GM15510 (cell line): ENCODE measurements around the gene C19orf47.
A peak's percentile ranks its signal among the peaks of the same experiment; 100 is the strongest.

ENCODE experiments used
- POLR2A ChIP-seq: IDR thresholded peaks from 3 replicates; pipeline ENCODE4 v1.6.1; 2011; ENCODE audit warnings: borderline replicate concordance; ENCODE audit not compliant: insufficient read length; ENCODE audit errors: extremely low read depth

The C19orf47 gene

GRCh38 chr19:40380199-40381037, 32.2 kb upstream of the C19orf47 start:
- TF ChIP-seq POLR2A: no peak

GRCh38 chr19:40379446-40380198, 31.4 kb upstream of the C19orf47 start:
- TF ChIP-seq POLR2A: no peak

DNA sequence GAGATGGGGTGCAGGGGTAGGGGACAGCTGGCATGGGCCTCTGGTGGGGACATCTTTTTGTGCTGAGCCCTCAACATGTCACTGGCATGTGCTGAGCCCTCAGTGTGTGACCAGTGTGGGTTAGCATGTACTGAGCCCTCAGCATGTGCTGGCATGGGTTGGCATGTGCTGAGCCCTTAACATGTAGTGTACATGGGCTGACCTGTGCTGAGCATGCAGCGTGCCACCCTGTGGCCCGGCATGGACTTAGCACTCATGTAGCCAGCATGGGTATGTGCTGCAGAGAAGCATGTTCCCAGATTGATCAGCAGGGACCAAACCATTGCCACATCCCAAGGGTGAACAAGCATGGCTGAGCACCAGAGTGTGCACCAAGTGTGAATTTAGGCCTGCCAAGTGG, 30.3 kb upstream of the C19orf47 start:
- TF ChIP-seq POLR2A: no peak

GRCh38 chr19:40377876-40378385, 29.7 kb upstream of the C19orf47 start:
- TF ChIP-seq POLR2A: no peak

DNA sequence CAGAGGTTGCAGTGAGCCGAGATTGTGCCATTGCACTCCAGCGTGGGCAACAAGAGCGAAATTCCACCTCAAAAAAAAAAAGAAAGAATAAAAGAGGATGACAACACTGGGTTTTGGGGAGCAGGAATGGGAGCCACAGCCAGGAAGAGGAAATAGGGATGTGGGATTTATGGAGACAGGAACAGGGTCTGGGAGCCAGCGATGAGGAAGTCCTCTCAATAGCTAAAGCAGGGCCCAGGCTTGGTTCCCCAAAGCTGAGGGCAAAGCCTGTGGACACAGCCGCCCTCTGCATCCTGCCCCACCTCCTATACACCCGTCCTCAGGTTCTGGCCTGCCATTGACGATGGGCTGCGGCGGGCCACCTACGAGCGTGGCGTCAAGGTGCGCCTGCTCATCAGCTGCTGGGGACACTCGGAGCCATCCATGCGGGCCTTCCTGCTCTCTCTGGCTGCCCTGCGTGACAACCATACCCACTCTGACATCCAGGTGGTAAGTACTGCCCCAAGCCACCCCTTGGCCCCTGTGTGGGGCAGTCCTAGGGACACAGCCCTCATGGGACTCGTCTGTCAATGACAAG, 28.2 kb upstream of the C19orf47 start:
- TF ChIP-seq POLR2A: no peak

DNA sequence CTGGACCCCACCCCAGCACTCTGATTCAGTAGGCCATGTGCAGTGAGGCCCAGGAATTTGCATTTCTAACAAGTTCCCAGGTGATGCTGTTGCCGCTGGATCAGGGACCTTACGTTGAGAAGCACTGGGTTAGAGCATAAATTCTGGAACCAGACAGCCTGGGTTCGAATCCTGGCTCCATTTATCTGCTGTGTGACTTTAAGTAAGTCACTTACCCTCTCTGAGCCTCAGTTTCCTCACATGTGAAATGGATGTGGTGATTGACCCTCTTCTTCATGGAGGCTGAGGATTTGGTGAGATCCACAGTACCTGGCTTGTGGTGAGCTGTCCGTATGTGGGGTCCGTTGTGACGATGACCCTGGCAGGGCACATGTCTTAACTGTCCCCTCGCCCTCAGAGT, 25.9 kb upstream of the C19orf47 start:
- no peak for TF ChIP-seq POLR2A

DNA sequence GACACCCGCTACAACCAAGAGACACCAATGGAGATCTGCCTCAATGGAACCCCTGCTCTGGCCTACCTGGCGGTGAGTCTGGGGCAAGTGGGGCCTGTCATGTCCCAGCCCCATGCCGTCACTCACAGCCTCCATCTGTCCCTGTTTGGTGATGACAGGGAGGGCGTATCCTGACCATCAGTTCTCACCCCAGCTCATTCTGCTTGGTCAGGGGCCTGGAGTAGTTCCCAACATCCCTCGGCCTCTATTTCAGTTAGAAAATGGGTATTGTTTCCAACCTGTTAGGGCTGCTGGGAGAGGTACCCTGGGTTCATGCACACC, 23.6 kb upstream of the C19orf47 start:
- no peak for TF ChIP-seq POLR2A

GRCh38 chr19:40370997-40371801, 23.0 kb upstream of the C19orf47 start:
- no peak for TF ChIP-seq POLR2A

DNA sequence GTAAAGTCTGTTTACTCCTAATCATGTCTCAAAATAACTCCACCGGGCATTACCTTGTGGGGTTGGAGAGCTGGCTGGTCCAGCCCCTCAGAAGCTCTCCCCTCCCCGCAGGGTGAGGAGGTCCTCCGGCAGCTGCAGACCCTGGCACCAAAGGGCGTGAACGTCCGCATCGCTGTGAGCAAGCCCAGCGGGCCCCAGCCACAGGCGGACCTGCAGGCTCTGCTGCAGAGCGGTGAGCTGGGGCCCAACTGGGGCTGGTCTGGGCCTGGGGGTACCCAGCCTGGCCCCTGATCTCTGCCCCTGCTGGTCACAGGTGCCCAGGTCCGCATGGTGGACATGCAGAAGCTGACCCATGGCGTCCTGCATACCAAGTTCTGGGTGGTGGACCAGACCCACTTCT, 21.6 kb upstream of the C19orf47 start:
- TF ChIP-seq POLR2A: no peak

GRCh38 chr19:40367577-40368434, 19.6 kb upstream of the C19orf47 start:
- TF ChIP-seq POLR2A: no peak

DNA sequence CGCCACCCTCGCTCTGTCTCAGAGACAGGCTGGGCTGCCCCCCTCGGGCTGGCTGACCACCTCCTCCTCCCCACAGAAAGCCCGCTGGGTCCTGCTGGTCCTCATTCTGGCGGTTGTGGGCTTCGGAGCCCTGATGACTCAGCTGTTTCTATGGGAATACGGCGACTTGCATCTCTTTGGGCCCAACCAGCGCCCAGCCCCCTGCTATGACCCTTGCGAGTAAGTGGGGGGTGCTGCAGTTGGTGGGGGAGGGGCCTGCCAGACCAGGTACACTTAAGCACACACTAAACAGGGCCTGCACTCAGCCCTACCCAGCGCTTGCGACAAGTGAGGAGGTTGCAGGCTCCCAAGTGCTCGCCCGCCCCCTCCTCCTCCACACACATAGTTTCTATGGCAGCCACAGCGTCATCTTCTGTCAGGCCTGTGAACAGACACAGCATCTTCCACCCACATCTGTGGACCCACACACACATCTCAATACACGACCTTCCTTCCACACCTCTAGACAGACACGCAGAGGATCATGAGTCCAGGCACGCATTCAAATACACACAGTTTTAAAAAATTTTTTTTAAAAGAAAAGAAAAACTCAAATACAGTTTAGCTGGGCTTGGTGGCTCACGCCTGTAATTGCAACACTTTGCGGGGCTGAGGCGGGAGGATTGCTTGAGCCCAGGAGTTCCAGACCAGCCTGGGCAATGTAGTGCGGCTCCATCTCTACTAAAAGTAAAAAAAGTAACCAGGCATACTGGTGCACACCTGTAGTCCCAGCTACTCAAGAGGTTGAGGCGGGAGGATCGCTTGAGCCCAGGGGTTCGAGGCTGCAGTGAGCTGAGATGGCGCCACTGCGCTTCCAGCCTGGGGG, 18.7 kb upstream of the C19orf47 start:
- TF ChIP-seq POLR2A: no peak

GRCh38 chr19:40365613-40366401, 17.6 kb upstream of the C19orf47 start:
- peak; percentile 39 for TF ChIP-seq POLR2A
